GM12874 (cell line): ENCODE data around the gene SKIC2.

Experiments used
- TF ChIP-seq, protein P1 (sequence below): IDR thresholded peaks from 2 replicates; pipeline ENCODE4 v1.5.1; 2011; ENCODE audit warnings: low read depth, mild to moderate bottlenecking, control low read depth, low read length, moderate library complexity; ENCODE audit not compliant: insufficient read depth

SKIC2 gene

DNA sequence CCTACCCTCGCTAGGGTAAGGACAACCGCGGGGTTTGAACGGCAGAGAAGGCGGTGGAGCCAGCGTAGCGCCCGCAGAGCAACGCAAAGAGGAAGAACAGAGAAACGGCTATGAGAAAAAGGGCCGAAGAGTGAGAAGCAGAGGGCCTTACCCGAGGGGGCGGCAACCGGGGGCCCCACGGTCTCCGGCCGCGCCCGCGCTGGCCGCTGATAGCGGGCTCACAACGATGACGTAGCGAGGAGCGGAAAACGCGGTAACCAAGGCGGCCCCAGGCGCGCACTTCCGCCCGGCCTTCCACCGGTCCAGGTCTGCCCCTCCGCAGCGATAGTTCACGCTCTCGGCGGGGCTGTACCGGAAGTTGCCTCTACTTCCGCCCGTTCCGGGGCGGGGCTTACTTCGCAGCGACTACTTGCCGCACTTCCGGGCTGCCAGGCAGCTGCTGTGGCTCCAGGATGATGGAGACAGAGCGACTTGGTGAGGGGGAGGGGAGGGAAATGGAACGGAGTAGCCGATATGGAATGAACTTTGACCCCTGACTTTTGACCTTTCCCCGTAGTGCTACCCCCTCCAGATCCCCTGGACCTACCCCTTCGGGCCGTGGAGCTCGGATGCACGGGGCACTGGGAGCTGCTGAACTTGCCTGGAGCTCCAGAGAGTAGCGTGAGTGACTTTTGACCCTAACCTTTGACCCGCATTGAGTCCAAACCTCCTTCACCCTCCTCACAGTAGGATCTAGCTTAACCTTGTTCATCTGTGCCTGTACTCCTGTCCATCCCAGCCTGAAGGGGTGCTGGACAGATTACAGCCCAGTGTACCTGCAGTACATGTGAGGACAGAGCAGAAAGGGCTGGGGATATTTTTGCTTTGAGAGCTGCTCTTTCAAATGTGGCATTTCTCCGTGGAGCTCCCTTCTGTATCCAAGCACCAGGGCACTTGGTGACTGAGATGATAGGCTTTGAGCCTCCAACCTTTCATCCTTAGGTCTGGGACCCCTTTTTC is at the start of gene SKIC2, which contains the start of gene NELFE:
Gene SKIC2, plus strand, starts transcription at position 435 of the 999 bp plus-strand sequence. Its CDS starts 18 bp downstream, at position 453.
Gene NELFE, minus strand, starts transcription at position 231 of the 999 bp plus-strand sequence. CDS start 525 bp downstream, outside the sequence.
- TF ChIP-seq, protein P1, sequence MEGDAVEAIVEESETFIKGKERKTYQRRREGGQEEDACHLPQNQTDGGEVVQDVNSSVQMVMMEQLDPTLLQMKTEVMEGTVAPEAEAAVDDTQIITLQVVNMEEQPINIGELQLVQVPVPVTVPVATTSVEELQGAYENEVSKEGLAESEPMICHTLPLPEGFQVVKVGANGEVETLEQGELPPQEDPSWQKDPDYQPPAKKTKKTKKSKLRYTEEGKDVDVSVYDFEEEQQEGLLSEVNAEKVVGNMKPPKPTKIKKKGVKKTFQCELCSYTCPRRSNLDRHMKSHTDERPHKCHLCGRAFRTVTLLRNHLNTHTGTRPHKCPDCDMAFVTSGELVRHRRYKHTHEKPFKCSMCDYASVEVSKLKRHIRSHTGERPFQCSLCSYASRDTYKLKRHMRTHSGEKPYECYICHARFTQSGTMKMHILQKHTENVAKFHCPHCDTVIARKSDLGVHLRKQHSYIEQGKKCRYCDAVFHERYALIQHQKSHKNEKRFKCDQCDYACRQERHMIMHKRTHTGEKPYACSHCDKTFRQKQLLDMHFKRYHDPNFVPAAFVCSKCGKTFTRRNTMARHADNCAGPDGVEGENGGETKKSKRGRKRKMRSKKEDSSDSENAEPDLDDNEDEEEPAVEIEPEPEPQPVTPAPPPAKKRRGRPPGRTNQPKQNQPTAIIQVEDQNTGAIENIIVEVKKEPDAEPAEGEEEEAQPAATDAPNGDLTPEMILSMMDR = no peak

DNA sequence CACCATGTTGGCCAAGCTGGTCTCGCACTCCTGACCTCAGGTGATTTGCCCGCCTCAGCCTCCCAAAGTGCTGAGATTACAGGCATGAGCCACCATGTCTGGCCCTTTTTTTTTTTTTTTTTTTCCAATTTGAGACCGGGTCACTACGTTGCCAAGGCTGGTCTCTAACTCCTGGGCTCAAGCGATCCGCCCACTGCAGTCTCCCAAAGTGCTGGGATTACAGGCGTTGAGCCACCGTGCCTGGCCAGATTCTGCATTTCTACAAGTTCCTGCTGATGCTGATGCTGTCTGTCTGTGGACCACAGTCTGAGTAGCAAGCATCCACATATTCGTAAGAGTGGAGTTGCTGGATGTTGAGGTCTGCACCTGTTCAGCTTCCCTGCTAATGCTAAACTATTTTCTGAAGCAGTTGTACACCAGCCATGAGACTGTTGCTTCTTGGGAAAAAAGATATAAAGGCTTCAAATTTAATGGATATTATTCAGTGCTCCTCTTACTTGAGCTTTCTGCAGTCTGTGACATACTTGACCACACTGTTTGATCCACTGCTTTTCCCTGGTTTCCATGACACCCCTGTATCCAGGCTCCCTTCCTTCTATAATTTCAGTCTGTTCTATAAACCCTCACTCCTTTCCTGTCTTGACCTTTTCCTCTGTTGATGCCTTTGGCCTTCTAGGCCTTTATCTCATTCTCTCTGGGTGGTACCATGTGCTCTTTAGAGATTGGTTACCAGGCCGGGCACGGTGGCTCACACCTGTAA is 47.0 kb upstream of the SKIC2 start:
- TF ChIP-seq, protein P1 = no peak

DNA sequence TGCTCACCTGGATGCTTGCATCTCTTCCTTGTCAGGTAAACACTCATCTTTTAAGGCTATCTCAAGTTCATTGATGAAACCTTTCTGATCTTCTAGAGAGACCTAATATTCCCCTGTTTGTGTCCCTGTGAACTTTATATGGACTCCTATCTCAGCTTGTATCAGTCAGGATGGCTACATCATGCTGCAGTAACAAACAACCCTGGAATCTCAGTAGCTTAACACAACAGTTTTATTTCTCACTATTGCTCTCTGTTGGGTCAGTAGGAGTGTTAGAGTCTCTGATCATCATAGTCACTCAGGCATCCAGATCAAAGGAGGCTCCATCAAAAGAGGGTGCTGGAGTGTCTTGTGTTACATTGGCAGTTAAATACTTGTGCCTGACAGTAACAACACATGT is 43.6 kb upstream of the SKIC2 start:
- TF ChIP-seq, protein P1 = no peak

DNA sequence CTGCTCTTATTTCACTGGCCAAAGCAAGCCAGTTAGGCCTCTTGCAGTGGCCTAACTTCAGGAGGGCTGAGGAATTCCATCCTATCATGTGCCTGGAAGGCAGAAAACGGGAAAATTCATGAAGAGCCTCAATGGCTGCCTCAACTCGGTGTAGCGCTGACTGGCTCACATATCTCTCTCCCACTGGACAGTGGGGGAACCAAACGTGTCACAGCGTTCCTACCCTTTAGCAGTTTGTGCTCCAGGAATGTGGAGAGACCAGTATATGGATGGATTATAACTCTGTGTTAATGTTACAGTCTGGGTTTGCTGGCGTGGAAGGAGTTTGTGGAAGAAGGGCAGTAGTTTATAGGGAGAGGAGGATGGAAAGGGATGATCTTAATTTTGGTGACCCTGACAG is 43.2 kb upstream of the SKIC2 start:
- TF ChIP-seq, protein P1 = no peak

DNA sequence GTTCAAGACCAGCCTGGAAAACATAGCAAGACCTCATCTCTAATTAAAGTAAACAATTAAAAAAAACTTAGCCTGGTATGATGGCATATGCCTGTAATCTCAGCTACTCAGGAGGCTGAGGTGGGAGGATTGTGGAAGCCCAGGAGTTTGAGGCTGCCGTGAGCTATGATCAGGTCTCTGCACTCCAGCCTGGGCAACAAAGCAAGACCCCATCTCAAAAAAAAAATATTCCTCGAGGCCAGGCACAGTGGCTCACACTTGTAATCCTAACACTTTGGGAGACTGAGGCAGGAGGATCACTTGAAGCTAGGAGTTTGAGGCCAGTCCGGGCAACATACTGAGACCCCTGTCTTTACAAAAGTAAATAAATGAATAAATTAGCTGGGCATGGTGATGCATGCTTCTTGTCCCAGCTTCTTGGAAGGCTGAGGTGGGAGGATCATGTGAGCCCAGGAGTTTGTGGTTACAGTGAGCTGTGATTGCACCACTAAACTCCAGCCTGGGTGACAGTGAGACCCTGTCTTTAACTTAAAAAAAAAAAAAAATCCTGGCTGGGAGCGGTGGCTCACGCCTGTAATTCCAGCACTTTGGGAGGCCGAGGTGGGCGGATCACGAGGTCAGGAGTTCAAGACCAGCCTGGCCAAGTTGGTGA is 40.8 kb upstream of the SKIC2 start:
- TF ChIP-seq, protein P1 = no peak

DNA sequence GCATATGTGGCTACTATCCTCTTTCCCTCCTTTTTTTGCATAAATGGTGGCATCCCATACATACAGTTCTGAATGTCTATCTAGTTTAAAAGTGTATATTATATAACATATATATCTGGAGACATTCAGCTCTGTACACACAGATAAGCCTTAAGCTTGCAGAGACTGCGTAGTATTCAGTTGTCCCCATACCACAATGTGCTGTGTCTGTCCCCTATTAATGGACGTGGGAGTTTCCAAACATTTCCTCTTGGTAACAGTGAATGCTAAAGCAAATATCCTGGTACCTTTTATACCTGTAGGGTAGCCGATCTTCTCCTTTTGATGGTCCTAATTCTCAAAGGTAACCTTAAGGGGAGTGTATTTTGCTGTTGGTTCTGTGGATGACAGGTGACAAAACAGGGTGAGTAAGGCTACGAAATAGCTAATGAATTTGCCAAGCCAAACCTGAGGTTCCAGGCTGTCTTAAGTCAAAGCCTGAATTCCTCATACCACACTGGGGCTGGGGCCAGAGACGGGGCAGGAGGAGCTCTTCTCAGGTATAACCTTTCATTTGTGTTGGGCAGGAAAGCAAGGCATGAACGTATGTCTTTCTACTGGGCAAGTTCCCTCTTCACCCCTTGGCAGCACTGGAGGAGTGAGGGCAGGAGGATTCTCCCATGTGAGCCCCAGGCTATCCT is 39.2 kb upstream of the SKIC2 start:
- TF ChIP-seq, protein P1 = no peak
